Glomerular visceral epithelial cell (primary cell): ENCODE data around the gene DOCK2.
A peak's percentile ranks its signal among the peaks of the same experiment; 100 is the strongest.
"Not testable (repeated sequence)": the region's sequence is repeated elsewhere in the genome, so short reads cannot be mapped to it uniquely, and the experiment has no call there.

Source experiments
- DNase-seq: peaks from one replicate; pipeline ENCODE4 v3.0.0-alpha.2; 2016; ENCODE audit errors: extremely low spot score

DOCK2 gene

GRCh38 chr5:169719360-169720314 lies 82.6 kb downstream of the DOCK2 start:
- DNase-seq: no peak

- DNase-seq: no peak
These were observed 84.7 kb downstream of the DOCK2 start for GRCh38 chr5:169721771-169722170.

GRCh38 chr5:169723103-169723831 lies 86.2 kb downstream of the DOCK2 start:
- DNase-seq: no peak

- no peak for DNase-seq
These were observed 87.4 kb downstream of the DOCK2 start for GRCh38 chr5:169724303-169725087.

GRCh38 chr5:169725665-169726064 lies 88.6 kb downstream of the DOCK2 start:
- not testable (repeated sequence) for DNase-seq

GRCh38 chr5:169728418-169728817 lies 91.3 kb downstream of the DOCK2 start:
- DNase-seq: no peak

- DNase-seq: no peak
These were observed 94.1 kb downstream of the DOCK2 start for GRCh38 chr5:169731221-169731620.

- no peak for DNase-seq
These were observed 95.8 kb downstream of the DOCK2 start for GRCh38 chr5:169732841-169733240.

- DNase-seq: no peak
These were observed 98.8 kb downstream of the DOCK2 start for GRCh38 chr5:169735913-169736312.

GRCh38 chr5:169736653-169737052 lies 99.6 kb downstream of the DOCK2 start:
- no peak for DNase-seq

- no peak for DNase-seq
These were observed 103.4 kb downstream of the DOCK2 start for GRCh38 chr5:169740435-169740834.

GRCh38 chr5:169742771-169743296 lies 105.8 kb downstream of the DOCK2 start:
- DNase-seq: peak; percentile 70

GRCh38 chr5:169744336-169744735 lies 107.3 kb downstream of the DOCK2 start:
- DNase-seq: no peak

GRCh38 chr5:169745441-169746146 lies 108.5 kb downstream of the DOCK2 start:
- DNase-seq: peak; percentile 72

GRCh38 chr5:169746147-169746694 lies 109.1 kb downstream of the DOCK2 start:
- DNase-seq: no peak

GRCh38 chr5:169748174-169748573 lies 111.1 kb downstream of the DOCK2 start:
- no peak for DNase-seq

GRCh38 chr5:169749295-169749694 lies 112.2 kb downstream of the DOCK2 start:
- no peak for DNase-seq

GRCh38 chr5:169751490-169751889 lies 114.4 kb downstream of the DOCK2 start:
- DNase-seq: no peak

GRCh38 chr5:169752566-169752965 lies 115.5 kb downstream of the DOCK2 start:
- DNase-seq: not testable (repeated sequence)

GRCh38 chr5:169753795-169754194 lies 116.7 kb downstream of the DOCK2 start:
- DNase-seq: no peak

- DNase-seq: no peak
These were observed 117.7 kb downstream of the DOCK2 start for GRCh38 chr5:169754737-169755136.
